Left renal pelvis (tissue), 4 donors: Measurements from ENCODE around the gene CFAP20. TPM values are rescaled to one million over a fixed set of nuclear protein-coding genes. Genes with fewer than 3 reads are reported as not detected.
A peak's percentile ranks its signal among the peaks of the same experiment; 100 is the strongest.

Experiments used
- DNase-seq, 4 donors: peaks; one replicate each; pipeline ENCODE4 v3.0.0-alpha.2; 2013; ENCODE audit warnings: low read depth in 4 of 4, low spot score in 3 of 4
- polyA plus RNA-seq, 4 donors: library from polyadenylated mRNA; unstranded; fragments of 120-200 nt; gene quantifications; one replicate each; pipeline ENCODE4 v1.2.1, GENCODE V29; 2013; ENCODE audit not compliant: insufficient read length in 4 of 4

CFAP20 gene
- polyA plus RNA-seq, result 10 to 100 TPM; 63.0 to 80.3 (median 71.9) TPM

DNA sequence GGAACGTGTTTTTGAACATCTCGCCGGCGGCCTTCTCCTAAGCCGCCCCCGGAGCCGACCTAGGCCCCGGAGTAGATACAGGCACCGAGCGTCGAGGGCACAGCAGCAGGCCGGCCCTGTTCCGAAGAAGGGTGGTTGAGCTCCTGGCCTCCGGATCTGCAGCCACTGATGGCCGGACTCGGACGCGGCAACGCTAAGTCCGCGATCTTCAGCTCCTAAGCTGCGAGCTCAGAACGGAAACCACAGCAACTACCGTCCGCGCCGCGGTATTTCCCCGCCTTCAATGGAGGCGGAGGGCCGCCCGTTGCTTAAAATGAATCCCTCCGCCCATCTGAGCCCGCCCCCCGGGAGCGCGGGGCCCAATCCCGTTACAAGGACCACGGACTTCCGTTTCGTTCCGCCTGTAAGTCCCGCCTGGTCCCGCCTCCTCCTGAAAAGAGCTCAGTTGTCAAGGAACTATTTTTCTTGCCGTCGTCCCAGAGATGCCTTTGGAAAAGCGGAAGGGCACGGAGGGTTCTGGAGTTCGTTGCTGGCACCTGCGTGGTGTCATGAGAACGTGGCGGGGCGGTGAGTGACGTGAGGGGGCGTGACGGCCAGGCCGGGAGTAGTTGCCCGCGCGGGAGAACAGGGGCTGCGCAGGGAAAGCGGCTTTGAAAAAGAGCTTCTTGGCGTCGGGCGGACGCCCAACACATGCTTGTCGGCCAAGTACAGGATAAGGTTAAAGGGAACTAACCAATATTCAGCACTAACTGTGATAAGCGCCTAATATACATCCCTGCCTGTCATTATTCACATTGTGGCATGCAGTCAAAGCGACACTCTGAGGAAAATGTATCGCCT lies at the start of gene CFAP20:
TSS of gene CFAP20 (minus strand) at position 285 of the 840 bp plus-strand sequence. CDS start at position 19, 266 bp downstream.
- peak; percentile 96 to 99 (median 97) for DNase-seq

DNA sequence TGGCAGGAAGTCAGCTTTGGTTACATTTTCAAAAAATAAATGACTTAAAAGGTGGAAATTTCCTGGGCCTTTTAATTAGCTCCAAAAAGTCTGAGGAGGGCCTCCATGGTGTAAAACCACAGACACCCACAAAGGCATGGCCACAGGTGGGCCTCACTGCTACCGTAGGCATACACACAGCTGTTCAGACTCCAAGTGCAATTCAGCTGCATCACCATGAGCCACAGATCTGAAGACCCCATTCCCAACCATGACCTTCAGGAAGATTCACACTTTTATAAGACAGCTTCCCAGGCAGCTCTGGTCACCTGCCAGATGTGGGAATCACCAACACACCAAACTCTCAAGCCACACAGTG lies 48.2 kb upstream of the CFAP20 start:
- no peak for DNase-seq

DNA sequence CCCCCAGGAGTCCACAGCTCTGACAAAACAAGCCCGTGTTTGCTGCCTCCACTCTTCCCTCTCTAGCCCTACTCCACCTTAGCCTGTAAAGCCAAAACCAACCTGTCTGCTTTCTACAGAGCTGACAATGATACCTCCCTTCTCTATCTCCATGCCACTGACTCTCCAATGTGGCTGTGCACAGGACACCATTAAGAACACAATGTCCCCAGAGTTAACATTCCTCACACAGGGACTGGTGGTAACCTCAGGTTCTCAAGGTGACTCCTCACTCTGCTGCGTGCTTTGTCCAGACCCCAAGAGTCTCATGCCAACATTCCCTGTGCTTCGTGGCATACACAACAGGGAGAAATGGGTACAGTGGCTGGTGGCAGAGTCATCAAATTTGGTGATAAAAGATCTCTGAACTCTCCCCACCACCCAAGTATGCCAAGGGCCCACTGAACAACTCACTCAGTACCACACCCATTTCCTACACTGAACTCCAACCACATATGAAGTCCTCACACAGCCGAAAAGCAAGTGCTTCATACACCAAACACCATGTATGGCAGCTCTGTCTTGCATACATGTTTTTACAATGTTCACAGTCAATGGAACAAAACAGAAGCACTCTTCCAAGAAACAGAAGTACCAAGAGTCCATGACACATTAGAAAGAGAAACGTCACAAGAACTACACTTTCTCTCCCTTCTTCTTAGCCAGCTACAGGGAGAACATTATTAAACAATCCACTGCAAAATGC lies 47.6 kb upstream of the CFAP20 start:
- no peak for DNase-seq

DNA sequence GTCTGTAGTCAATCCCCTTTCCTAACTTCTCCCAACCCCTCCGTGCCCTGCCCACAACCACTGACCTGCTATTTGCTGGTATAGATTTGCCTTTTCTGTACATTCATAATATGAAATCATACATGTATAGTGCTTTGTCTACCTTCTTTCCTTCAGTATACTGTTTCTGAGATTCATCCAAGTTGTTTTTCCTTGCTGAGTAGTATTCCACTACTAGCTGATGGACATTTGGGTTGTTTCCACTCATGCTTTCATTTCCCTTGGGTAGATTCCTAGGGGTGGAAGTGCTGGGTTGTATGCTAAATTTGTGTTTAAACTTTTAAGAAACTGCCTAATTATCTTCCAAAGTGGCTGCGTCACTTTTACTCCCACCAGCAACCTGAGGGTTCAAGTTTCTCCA lies 41.0 kb upstream of the CFAP20 start:
- no peak for DNase-seq

DNA sequence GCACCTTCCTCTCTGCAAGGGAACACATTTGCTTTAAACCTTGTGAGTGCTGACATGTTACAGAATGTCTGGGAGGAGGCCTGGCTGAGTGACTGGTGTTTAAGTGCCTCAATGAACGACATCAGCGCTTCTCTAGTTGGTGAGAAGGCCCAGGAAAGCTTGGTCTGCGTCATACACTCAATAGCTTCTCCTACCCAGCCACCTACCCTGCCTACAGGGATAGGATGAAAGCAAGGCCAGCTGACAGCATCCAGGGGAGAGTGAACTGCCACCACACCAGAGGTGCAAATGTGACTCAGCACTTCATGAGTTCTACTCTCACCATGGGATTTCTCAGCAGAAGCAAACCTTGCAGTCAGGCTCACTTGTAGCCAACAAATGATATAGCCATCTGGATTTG lies 31.7 kb upstream of the CFAP20 start:
- no peak for DNase-seq

DNA sequence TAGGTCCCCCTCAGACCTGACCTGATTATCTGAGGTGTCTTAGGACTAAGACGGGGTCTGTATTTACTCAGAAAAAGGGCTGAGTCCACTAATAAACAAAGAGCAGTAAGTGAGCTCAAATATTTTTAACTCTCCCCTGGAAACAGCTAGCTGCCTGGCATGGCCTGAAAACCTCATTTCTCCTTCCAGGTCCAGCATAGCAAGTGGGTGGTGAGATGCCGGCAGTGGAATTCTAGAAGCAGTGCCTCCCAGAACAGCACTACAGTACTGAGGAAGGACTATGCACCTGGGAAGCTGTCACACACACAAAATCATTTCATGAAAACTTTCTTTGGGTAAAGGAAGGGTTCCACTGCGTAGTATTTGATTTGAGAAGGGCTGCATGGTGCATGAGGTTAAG lies 29.5 kb upstream of the CFAP20 start:
- no peak for DNase-seq

DNA sequence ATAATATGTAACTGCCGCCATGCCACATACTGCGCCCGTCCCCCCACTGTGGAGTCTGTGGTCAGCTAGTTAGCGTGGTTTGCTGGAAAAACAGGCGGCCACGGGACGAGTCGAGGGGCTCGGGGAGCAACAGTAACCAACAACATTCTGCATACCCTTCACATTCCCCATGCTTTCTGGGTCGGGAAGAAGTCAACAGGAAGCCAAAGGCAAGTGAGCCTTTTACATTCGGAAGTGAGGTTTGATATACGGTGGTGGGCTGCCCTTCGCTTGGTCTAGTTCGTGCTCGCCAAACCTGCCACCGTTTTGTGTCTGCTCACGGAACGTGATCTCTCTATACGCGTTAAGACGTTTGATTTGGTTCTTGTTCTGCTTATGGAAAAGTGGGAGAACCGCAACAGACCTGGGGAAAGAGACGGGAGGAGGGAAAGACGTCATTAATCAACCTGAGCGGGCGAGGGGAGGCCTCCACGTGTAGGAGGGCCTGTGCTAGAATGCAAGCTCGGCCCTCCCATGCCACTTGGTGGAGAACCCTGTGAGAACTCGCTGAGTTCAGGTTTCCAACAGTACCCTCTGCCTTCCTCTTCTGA lies 28.9 kb upstream of the CFAP20 start:
- DNase-seq, result peak in 3 of 4 donors; percentile 8 to 22 (median 14)

DNA sequence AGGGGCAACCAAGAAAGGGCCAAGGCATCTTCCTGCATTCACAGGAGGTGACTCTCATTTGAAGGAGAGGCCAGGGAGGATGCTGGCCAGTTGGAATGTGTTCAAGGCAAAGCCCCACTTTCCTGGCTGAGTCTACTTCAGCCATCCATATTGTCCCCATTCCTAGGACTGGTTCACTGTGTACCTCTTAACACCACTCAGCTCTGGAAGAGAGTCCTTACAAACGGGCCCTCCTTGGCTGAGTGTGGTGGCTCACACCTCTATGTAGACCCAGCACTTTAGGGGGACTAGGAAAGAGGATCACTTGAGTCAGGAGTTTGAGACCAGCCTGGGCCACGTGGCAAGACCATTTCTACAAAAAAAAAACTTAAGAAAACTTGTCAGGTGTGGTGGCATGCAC lies 28.1 kb upstream of the CFAP20 start:
- DNase-seq, result no peak

DNA sequence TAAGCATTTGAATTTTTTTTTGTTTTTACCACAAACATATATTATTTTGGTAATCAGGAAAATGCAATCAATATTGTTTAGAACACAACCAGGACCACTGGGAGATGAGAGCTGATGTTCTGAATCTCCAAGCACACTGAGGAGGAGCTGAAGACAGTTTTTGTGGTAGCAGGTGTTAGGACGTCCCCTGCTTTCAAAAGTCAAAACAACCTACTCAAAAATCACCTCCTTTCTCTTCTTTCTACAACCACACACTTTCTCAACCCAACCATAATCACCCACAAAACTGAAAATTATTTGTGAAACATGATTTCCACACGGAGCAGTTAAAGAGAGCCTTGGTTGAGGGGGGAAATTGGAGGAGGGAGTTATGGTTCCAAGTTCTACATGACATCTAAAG lies 26.7 kb upstream of the CFAP20 start:
- no peak for DNase-seq

DNA sequence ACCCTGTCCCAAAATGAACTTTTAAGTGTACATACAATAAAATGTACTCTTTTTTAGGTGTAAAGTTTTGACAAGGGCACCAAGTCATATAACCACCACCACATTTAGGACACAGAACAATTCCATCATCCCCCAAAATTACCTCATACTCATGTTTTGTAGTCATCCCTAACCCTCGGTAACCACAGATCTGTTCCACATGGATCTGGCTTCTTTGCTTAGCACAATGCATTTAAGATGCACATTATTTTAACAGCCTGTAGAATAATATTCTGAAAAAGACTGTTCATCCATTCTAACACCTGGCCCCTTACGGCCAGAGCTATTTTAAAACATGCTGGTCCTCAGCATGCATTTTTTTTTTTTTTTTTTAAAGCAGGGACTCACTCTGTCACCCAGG lies 25.2 kb upstream of the CFAP20 start:
- no peak for DNase-seq

DNA sequence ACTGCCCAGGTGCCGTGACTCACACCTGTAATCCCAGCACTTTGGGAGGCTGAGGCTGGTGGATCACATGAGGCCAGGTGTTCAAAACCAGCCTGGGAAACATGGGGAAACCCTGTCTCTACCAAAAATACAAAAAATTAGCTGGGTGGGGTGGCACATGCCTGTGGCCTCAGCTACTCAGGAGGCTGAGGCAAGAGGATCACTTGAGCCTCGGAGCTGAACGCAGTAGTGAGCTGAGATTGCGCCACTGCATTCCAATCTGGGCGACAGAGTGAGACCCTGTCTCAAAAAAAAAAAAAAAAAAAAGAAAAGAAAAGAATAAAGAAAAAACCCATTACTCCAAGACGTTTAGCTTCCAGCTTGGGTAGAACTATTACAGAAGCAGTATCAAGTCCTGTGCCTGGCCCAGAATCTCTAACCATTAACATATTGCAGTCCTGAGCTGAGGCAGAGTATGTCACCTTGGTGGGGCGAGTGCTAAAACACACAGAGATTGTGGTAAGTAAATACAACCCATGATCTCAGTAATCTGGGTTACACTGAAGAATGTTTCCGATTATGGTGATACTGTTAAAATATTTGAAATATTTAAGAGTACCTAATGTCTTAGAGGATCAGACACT lies 23.2 kb upstream of the CFAP20 start:
- no peak for DNase-seq

DNA sequence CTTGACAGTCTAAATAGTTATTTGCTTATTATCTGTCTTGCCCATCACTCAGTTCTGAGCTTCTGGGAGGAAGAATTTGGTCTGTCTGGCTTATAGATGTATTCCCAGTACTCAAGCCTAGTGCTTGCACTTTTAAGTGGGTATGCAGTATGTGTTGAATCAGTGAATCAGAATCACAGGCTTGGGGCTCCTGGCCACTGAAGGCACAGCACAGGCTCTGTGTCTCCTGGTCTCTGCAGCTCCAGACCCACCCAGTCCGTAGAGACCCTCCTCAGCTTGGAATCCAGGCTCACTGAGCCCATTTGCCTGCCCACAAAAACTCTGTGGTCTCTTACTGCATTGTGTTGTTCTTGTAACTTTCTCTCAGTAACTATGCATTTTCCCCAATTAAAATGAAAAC lies 19.3 kb upstream of the CFAP20 start:
- no peak for DNase-seq

DNA sequence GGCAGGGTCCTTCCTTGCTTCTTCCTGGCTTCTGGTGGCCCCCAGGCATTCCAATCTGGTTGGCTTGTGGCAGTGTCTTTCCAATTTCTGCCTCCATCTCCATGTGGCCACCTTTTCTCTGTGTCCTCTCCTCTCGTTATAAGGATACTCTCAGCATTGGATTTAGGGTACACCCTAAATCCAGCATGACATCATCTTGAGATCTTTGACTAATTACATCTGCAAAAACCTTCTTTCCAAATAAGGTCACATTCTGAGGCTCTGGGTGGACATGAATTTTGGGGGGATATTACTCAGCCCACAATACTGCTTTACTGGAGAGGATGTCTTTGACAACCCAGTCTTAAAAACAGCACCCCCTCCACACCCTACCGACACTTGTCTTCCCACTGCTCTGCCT lies 18.9 kb upstream of the CFAP20 start:
- no peak for DNase-seq

DNA sequence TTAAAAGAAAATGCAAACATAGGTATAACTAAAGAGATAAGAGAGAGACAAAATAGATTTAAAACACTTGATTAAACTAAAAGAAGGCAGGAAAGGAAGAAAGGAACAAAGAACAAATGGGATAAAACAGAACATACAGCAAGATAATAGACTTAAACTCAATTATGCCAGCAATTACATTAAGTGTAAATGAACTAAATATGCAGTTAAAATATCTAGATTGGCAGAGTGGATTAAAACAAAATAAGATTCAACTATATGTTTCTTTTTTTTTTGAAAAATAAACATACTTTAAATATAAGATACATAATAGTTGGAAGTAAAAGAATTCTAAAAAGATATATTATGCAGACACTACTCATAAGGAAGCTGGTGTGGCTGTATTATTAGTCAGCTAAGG lies 9.7 kb upstream of the CFAP20 start:
- no peak for DNase-seq

DNA sequence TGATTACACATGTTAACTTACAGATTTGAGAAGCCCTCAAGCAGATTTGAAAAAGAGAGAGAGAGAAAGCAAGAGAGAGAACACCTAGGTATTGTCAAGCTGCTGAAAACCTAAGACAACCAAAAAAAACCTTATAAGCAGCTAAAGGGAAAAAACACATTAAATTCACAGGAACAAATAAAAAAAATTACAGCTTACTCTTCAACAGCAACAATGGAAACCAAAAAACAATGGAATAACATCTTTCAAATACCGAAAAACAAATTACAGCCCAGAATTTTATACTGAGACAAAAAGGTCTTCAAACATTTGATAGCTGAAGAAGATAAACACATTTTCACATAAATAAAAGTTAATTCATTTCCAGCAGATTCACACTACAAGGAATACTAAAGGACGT lies 8.4 kb upstream of the CFAP20 start:
- DNase-seq, result no peak

DNA sequence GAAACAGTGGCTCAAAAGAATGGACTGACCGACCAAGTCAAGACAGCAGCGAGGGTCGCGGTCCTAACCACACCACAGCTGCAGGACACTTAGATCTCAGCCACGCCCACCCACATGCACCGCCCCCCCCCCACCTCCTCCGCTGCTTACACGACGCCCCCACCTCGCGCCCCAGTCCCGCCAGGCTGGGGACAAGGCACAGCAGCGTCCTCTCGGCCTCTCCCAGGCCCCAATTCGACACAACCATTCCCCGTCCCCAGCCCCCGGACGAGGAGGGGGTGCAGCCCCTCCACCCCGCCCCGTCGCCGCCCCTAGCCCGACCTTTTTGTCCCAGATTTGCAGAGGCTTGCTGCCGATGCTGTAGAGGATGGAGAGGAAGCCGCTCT lies 477 bp downstream of the CFAP20 start:
- DNase-seq, result no peak

DNA sequence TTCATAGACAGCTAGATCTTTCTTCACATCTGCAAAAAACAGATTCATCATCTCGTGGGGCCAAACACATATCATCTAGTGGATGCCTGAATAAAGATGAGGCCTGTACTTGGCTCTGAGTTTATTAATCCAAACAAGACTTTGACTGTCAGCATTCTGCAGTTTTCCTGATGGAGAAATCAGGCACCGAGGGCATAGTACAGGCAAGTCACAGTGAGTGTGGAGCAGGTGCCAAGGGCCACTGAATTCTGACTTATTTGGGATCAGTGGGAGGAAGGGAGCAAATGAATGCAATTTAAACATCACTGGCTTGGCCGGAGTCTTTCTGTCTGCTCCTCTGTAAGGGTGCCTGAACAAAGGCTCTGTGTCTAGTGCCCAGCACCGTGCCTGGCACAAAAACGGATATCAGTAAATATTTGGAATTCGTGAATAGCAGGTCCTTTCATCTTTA lies 975 bp downstream of the CFAP20 start:
- DNase-seq, result no peak

DNA sequence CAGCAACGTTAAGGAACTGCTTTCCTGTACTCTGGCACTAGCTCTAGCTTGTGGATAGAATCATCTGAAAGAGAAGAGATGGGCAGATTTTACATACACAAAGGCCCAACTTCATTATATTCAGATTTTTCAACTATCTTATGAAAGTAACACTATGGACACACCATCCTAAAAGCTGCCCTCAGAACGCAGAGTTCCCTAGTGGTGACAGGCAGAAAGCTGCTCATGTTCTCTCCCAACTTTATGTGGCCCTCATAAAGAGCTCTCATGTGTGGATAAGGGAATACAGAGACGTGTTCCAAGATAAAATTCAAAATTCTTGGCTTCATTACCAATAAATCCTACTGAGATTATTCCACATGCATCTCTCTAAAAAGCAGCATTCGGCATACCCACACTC lies 1.5 kb downstream of the CFAP20 start:
- DNase-seq, result no peak

DNA sequence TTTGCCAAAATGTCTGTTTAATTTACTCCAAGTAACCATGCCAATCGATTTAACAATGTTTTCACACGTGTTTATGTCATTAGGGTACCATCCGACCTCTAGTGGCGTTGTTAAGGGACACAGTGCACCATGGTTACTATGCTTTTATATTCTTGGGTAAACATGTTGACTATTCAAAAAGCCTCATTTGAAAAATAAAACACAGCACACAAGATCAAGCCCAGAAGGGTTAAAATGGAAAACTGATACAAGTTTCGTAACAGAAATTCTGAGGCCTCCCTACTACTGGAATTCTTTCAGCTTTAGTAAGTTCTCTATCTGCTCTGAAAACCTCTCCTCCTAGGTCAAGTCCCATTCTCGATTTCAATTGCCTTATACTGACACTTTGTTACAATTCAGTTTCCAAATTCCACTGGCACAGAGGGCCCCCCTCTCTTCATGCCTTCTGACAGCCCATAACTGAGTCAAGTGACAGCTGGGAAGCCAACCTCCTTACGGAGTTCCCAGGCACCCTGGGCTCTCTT lies 2.1 kb downstream of the CFAP20 start:
- DNase-seq, result no peak

DNA sequence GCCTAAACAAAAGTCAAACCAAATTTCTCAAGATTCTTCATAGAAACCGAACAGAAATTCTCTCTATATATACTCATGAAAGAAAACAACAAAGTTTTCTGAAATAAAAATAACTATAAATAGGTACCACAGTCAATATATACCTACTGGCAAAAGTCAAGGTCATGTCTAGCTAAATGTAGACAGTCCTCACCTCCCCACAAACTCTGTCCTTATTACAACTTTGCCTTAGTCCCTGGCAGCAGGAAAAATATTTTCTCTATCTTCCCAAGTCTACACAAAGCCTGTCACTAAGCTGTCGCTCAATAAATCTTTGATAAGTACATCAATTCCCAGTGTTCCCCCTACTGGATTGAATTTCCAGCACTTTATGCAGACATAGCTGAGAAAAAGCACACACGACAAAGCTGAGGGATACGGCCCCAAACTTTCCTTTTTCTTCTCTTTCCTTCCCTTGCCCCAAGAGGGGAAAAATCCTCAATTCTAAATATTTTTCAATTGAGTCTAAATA lies 2.7 kb downstream of the CFAP20 start:
- DNase-seq, result no peak
